Glutamatergic neuron (in vitro differentiated cells): Measurements from ENCODE around the gene EVPL. TPM values are rescaled to one million over a fixed set of nuclear protein-coding genes. Genes with fewer than 3 reads are reported as not detected.

Experiments
- DNase-seq: peaks from one replicate; pipeline ENCODE4 v3.0.0; 2022
- H3K27ac Mint-ChIP-seq: one replicate; pipeline ENCODE4 v1.8.0; 2020; ENCODE audit warnings: mild to moderate bottlenecking, mixed read lengths, inconsistent platforms; ENCODE audit not compliant: unreplicated experiment
- H3K27me3 Mint-ChIP-seq: one replicate; pipeline ENCODE4 v1.8.0; 2020; ENCODE audit warnings: mild to moderate bottlenecking, moderate library complexity, mixed read lengths, inconsistent platforms; ENCODE audit not compliant: unreplicated experiment
- H3K36me3 Mint-ChIP-seq: one replicate; pipeline ENCODE4 v1.8.0; 2020; ENCODE audit warnings: mild to moderate bottlenecking, mixed read lengths, inconsistent platforms; ENCODE audit not compliant: unreplicated experiment
- H3K4me1 Mint-ChIP-seq: one replicate; pipeline ENCODE4 v1.8.0; 2020; ENCODE audit warnings: mild to moderate bottlenecking, low read depth, mixed read lengths, inconsistent platforms; ENCODE audit not compliant: unreplicated experiment
- H3K4me3 Mint-ChIP-seq: one replicate; pipeline ENCODE4 v1.8.0; 2020; ENCODE audit warnings: mild to moderate bottlenecking, mixed read lengths, inconsistent platforms; ENCODE audit not compliant: unreplicated experiment
- H3K9me3 Mint-ChIP-seq: one replicate; pipeline ENCODE4 v1.8.0; 2020; ENCODE audit warnings: mild to moderate bottlenecking, moderate library complexity, mixed read lengths, inconsistent platforms; ENCODE audit not compliant: unreplicated experiment
- total RNA-seq: library from RNA; stranded (reverse); fragmentation: NEBNext Ultra II Directional; extraction: Animal tissue kit (Norgen Biotek cat#: 25700); gene quantifications from one replicate; pipeline ENCODE4 v1.2.1, GENCODE V29; 2021; ENCODE audit not compliant: unreplicated experiment
- TF ChIP-seq, protein P1 (sequence below): fragments of 200-600 bp; sonication (generic); IDR thresholded peaks from one replicate; pipeline ENCODE4 v1.5.0; 2021; ENCODE audit not compliant: partially characterized antibody, unreplicated experiment

The EVPL gene
- total RNA-seq, 1 donor from 2014 or later: not detected

GRCh38 chr17:76013377-76013932 is 13.7 kb downstream of the EVPL start:
- H3K27ac Mint-ChIP-seq: no peak overlapping the region
- H3K4me3 Mint-ChIP-seq: no peak overlapping the region
- H3K27me3 Mint-ChIP-seq: peaks cover 9% of the 10 kb centered on the region
- TF ChIP-seq, protein P1, sequence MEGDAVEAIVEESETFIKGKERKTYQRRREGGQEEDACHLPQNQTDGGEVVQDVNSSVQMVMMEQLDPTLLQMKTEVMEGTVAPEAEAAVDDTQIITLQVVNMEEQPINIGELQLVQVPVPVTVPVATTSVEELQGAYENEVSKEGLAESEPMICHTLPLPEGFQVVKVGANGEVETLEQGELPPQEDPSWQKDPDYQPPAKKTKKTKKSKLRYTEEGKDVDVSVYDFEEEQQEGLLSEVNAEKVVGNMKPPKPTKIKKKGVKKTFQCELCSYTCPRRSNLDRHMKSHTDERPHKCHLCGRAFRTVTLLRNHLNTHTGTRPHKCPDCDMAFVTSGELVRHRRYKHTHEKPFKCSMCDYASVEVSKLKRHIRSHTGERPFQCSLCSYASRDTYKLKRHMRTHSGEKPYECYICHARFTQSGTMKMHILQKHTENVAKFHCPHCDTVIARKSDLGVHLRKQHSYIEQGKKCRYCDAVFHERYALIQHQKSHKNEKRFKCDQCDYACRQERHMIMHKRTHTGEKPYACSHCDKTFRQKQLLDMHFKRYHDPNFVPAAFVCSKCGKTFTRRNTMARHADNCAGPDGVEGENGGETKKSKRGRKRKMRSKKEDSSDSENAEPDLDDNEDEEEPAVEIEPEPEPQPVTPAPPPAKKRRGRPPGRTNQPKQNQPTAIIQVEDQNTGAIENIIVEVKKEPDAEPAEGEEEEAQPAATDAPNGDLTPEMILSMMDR: no peak
- peaks cover 9% of the 10 kb centered on the region for H3K9me3 Mint-ChIP-seq
- no peak for DNase-seq
- peaks cover 9% of the 10 kb centered on the region for H3K36me3 Mint-ChIP-seq
- no peaks in the 10 kb centered on the region for H3K4me1 Mint-ChIP-seq

DNA sequence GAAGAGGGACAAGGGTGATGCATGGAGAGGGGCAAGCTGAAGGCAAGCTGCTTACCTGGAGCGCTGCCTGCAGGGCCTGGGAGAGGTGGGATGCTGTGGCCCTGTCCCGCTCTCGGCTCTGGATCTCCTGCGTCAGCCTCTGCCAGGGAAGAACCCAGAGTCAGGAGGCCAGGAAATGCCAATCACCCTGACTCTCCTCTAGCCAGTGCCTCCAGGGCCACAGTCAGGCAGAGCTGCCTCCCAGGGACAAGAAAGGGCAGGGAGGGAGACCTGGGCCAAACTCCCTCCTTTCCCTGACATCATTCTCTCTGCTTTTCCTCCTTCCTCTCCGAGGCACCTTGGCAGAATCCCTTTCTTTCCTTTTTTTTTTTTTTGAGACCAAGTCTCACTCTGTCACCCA is 15.2 kb downstream of the EVPL start:
- Mint-ChIP-seq H3K4me1 (no peaks in the 10 kb centered on the region), H3K36me3 (peaks cover 9% of the 10 kb centered on the region), H3K27ac (no peak overlapping the region), H3K9me3 (peaks cover 10% of the 10 kb centered on the region), H3K27me3 (peaks cover 9% of the 10 kb centered on the region), H3K4me3 (no peak overlapping the region)
- no peak for DNase-seq
- TF ChIP-seq, protein P1: no peak

- H3K9me3 Mint-ChIP-seq: peaks cover 8% of the 10 kb centered on the region
- H3K4me3 Mint-ChIP-seq: peak overlapping the region; percentile 52
- H3K36me3 Mint-ChIP-seq: peaks cover 9% of the 10 kb centered on the region
- TF ChIP-seq, protein P1: no peak
- H3K4me1 Mint-ChIP-seq: peaks cover 2% of the 10 kb centered on the region
- no peak for DNase-seq
- no peak overlapping the region for H3K27ac Mint-ChIP-seq
- peaks cover 10% of the 10 kb centered on the region for H3K27me3 Mint-ChIP-seq
These were observed 17.0 kb downstream of the EVPL start for GRCh38 chr17:76009969-76010661.

GRCh38 chr17:76009447-76009846 is 17.7 kb downstream of the EVPL start:
- H3K36me3 Mint-ChIP-seq: peaks cover 9% of the 10 kb centered on the region
- H3K4me3 Mint-ChIP-seq: peak overlapping the region; percentile 52
- H3K4me1 Mint-ChIP-seq: peaks cover 2% of the 10 kb centered on the region
- H3K27me3 Mint-ChIP-seq: peaks cover 10% of the 10 kb centered on the region
- TF ChIP-seq, protein P1: no peak
- H3K27ac Mint-ChIP-seq: no peak overlapping the region
- no peak for DNase-seq
- peaks cover 8% of the 10 kb centered on the region for H3K9me3 Mint-ChIP-seq
